Fibroblast of gingiva (primary cell): Measurements from ENCODE around the gene NT5DC2.
"Not testable (repeated sequence)": the region's sequence is repeated elsewhere in the genome, so short reads cannot be mapped to it uniquely, and the experiment has no call there.

Experiments
- DNase-seq: peaks from one replicate; pipeline ENCODE4 v3.0.0-alpha.2; 2011; ENCODE audit warnings: low read depth

The NT5DC2 gene

DNA sequence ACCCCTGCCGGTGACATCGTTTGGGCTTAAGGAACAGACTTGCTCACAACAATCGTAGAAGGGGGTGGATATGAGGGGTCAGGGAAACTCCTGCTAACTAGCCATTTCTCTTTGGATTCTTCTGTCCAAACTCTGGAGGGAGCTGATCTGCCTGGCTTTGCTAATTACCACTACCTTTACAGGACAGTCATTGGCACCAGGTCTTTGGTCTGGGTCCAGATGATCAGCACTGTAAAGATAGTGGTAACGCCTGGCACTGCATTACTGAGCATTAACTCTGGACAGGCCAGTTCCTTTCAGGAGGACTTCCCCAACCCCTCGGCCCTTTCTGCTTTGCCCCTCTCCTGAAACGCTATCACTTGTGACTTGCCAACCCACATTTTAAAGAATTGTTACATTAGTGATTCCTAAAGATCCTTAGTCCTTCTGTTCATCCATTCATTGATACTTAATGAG, 3.5 kb upstream of the NT5DC2 start:
- no peak for DNase-seq

DNA sequence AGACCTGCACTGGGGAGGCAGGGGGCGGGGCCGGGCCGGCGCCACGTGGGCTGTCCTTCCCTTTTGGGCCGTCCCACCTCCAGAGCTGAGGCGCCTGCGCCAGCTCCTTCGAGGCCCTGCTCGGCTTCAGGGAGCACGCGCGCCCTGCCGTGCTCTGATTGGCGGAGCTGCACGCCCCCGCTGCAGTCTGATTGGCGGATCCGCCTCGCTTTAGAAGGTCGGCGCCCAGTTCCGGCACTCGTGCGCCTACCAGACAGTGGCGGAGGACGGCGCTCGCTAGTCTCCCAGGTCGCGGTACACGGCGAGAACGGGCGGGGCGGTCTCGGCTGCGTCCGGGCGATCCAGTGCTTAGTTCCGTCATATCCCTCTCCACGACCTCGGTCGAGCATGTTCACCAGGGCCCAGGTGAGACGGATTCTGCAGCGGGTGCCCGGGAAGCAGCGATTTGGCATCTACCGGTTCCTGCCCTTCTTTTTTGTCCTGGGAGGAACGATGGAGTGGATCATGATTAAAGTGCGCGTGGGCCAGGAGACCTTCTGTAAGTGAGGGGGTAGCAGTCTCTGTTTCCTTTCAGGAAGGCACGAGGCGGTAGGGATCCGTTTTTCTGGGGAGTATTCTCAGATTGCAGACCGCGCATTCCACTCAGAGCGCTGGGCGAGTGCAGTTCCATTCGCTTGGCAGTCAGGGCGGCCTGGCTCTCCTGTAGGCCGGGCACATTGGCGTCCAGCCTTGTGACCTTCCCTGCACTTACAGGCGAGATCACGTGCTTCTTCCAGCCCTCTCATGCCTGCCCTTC, 2.9 kb upstream of the NT5DC2 start, which contains the start of gene UQCC5:
Gene UQCC5, plus strand, starts transcription at position 237 of the 796 bp plus-strand sequence. Its CDS starts 151 bp downstream, at position 388.
- DNase-seq, result peak; percentile 98

DNA sequence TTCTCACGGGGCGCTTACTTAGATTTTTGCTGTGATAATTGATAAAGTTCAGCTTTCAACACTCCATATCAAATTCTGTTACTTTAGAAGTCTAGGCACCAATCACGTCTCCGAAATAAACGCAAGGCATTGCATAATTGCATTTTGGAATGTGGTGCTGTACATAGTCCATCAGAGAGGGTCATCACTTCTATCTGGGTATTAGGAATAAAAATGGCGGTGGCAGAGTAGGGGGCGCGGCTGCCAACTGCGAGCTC, 2.4 kb upstream of the NT5DC2 start:
- no peak for DNase-seq

DNA sequence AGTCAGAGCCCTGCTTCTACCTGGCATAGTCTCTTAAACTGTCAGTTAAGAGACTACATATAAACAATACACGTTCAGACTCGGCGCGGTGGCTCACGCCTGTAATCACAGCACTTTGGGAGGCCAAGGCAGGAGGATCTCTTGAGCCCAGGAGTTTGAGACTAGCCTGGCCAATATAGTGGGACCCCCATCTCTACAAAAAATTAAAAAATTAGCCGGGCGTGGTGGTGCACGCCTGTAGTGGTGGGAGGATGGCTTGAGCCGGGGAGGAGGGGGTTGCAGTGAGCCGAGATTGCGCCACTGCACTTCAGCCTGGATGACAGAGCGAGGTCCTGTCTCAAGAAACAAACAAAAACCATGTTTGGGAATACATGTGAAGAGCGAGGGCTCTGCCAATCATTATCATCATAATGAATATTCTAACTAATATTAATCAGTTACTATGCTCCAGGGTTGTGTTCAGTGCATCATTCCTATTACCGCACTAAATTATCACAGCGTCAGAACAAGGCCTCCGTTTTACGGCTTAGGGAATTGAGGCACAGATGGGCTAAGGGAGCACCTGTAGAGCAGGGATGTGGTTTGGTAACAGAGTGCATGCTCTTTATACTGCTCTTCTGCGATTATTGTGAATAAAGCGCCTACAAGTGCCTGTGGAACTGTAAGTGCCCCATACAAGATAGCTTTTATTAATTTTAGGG, 1.9 kb upstream of the NT5DC2 start:
- no peak for DNase-seq

DNA sequence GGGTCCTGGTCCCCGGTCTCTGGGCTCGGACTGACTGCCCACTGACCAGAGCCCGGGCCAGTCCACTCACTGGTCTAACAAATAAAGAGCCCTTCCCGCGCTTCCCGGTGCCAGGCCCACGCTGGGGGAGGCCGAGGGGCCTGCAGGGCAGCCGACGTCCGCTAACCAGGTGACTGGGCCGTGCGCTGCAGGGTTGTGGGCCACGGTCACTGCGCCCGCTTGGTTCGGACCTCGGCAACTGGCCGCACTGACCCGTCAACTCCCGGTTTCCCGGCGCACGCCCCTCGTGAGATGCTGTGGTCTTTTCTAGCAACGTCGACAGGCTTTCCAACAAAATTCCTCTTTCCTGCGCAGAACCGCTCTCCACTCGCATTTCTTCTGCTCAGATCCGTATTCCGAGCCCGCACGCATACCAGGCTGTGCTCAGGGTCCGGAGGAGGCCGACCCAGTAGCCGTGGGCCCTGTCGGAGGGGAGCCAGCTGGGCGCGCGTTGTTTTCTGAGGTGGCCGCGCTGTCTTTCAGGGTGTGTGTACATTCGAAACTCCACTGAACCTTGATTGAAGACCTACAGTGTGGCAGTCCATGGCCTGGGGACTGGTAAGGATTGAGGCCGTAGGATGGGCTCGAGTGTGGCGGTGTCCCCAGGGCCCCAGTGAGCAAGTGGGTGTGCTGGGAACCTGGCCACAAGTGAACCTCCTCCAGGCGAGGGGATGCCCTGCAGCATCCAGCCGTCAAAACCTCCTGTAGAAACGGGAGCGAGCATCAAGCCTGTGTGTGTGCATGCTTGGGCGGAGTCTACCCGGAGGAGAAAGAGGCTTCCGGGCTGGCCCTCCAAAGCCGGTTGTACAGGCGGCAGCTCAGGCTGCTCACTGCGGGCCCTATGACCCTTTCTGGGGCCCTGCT, 875 bp upstream of the NT5DC2 start:
- DNase-seq, result peak; percentile 33

DNA sequence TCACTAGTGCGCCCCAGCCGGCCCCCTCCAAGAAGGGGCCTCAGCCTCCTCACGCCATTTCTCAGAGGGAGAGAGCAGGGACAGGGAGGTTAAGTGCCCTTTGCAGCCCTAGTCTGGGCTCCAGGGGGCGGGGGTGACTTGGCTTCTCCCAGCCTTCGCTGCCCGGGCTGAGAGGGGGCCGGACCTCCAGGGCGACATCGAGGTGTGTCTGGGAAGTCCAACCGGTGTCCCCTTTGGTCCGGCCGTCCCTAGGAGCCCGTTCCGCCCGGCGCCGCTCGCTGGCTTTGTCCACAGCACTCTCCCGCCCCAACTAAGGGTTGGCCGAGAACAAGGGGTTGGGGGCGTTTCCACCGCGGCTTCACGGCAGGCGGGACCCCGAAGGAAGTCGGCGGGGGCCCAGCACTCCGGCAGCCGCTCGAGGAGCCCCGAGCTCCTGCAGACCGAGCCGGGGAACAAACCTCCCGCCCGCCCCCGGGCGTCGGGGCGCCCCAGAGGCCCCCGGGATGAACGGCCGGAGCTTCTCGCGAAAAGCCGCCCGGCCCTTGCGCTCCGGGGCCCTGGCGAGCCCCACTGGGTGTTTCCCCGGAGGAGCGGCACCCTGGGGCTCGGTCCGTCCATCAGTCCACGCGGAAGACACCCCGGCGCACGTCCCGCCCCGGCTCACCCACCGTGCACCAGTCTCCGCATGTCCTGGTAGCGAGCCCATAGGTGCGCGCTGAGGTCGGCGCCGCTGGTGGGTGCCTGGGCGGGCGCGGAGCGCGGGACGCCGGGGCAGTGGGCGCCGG, 627 bp downstream of the NT5DC2 start:
- DNase-seq, result no peak

DNA sequence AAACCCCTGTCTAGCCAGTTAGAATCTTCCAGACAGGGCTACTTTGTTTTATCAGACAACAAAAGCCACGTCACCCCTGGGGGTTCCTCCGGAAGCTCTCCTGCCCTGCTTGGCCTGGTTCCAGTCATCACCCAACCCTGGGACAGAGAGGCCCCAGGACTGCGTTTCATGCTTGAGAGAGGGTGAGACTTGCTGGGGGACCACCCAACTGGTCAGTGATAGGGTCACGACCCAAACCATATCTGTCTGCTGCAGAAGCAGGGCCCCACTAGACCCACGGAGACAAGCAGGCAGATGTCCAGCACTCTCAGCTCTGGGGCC, 1.2 kb downstream of the NT5DC2 start:
- no peak for DNase-seq

DNA sequence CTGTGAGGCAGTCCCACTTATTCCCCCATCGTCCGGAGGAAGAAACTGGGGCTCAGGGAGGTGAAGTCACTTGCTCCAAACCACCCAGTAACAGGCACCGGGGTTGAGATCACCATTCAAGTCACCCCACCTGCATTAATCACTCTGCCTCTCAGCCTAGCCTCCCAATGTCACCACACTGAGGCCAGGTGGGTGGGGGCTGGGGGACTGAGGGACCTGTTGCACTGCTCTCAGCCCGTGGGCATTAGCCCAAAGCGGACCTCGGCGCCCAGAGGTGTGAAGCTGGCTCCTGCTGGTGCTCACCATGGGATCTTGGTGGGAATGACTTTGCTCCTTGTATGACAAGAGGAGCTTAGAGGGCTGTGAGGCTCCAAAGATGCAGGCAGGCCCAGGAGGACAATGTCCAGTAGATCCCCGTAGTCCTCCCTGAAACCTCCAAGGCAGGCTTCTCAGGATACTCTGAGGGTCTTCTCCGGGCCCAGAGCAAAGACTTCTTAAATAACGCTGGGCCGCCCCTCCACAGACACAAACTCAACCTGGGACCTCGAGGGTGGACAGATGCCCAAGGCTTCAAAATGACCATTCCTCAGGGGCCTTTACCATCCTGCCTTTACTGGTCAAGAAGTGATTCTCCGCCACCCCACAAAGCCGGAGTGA, 1.7 kb downstream of the NT5DC2 start:
- no peak for DNase-seq

DNA sequence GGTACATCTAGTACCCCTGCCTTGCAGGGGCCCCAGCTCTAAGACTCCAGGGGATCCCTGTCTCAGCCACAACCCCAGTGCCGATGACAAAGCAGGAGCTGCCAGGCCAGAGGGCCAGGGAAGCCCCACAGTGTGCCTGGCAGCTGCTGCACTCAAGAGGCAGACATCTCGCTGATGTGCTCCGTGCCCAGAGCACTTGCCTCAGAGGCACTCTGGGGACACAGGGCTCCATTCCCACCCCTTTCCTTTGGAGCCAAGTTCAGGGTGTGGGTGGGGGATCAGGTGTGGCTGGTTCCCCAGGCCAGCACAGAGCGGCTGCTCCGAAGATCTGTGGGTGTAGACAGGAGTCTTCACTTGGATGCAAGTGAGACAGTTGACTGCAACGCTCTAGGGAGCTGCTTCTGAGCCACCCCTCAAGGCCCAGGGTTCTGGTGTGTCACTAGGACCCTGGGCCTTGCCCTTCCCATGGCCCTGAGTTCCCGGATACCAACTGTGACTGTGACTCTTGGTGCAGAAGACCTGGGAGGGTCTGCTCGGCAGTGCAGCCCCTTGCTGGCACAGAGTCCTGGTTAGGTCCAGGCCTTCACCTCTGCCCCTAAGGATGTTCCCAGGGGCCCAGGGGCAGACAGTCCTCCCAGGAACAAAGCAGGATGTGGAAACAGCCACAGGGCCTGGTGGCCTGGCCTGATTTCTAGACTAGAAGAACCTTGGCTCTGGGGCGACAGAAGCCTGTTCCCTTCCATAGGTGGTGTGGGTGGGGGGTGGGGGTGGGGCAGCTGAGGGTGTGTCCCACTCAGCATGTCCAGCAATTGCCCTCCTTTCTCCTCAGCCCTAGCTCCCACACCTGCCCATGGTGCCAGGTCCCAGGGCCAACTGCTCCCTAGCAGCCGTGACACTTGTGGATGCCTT, 2.5 kb downstream of the NT5DC2 start:
- no peak for DNase-seq

DNA sequence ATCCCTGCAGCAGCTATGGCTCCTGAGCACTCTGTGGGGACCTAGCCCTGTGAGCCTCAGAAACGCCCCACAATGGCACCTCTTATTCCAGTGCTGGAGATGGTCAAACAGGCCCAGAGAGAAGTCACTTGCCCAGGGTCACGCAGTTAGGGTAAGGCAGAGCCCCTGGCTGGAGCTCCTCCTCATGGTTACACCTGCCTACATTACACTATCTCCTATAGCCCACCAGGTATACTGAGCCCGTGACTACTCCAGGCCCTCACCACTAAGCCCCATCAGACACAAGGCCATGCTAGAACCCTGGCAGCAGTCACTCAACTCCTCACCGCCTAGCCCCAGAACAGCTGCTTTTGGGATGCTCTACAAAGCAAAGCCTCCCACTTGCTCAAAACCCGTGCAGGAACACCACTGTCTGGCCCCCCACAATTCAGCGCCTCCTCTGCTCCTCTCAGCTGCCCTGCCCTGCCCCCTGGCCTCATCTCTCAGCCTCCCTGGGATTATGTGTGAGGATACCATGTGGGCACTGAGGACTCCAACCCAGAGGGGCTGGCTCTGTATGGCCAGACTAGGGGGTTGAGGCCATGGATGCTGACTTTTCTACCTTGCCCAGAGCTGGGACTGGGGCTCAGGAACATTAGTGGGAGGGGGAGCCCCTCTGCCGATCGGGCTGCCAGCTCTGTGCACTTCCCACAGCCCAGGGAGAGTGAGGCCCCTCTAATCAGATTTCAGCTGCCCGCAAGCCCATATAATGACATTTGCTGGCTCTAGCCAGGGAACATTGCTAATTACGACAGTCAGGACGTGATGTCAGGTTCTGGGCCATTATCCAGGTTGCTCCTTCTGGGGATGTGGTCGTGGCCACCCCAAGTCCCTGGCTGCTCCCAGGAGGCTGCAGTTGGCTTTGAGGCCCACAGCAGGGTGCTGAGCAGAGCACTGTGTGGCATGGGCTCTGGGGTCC, 4.0 kb downstream of the NT5DC2 start:
- DNase-seq, result peak; percentile 55

DNA sequence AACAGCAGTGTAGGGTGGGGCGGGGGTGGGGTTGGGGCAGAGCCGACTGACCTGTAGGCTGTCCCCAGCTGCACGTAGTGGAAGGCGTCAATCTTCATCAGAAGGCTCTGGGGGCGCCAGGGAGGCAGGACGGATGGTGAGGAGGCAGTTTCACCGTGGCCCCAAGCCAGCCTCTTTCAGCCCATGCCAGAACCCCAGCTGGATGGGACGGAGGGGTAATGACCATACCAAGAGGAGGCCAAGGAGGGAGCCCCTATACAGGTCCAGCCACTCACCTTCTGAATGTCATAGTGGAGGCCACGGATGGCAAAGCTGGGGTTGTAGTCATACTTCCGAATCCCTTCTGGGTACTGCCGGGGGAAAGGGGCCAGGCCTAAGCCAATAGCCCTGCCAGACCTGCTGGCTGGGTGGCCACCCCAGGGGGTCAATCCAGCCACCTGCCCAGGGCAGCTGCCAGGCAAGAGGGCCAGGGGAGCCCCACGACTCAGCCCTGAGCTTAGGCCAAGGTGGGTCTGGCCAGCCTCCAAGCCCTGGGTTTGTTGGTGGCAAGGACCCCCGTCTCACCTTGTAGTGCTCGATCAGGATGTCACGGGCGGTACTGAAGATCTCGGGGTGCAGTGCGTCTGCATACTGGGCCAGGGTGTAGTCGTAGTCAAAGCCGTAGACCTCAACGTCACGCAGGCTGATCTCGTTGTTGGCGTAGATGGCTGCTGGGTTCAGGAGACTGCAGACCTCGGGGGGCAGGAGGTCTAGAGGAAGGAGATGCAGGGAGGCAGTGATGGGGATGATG, 4.9 kb downstream of the NT5DC2 start:
- DNase-seq, result no peak

DNA sequence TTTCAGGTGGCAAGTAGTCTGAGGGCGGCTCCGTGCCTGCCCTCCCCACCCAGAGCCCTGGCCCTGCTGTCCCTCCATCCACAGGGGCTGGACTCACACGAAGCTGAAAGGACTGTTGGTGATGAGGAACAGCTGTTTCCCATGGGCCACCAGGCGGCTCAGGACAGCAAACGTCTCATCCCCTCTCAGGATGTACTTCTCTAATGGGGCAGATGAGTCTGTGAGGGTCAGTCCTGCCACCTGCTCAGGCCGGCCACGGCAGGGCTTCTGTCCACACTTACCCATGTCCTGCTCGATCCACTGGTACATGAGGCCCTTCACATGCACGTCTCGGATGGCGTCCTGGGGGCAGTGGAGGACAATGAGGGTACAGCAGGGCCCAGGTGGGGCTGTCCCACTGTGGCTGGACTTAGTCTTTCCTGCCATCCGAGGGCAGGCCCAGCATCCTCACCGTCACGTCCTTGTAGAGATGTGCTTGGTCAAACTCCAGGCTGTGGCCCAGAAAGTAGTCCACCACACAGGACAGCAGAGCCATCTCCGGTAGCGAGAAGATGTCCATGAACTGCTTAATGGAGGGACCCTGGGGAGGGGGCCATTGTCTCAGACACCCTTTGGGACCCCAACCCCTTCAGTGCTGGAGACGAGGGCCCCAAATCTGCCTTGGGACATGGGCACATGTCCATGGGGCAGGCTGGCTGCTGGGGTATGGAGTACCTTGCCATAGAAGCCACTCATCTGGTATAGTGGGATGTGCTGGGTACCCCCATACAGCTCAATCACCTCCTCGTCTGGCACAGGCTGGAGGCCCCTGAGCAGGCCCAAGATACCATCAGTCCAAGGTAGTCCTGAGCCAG, 5.7 kb downstream of the NT5DC2 start:
- no peak for DNase-seq

DNA sequence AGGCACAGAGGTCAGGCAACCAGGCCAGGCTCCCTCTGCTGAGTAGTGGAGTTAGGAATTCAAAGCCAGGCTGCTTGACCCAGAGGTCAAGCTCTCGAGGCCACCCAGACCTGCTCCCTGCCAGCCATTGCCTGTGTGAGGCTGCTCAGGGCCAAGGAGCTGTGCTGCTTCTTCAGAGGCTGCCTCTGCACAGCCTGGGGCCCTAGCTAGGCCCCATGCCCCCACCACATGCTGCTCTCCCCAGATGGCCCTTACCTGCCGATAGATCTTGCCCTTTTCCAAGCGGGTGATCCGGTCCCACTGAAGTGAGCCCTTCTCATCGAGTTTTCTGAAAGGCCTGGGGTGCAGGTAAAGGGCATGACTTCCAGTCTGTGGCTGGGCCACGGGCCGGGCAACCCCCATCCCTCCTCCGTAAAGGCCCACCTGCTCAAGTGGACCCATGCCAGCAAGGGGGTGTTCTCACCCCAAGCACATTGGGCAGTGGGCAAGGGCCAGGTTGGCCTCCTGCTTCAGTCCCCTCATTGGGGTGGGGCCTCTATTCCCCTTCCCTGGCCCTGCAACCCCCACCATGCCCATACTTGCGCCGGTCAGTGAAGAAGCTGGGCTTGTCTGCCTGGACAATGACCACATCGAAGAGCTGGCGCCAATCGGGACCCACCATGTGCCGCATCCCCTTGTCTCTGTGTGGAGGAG, 6.5 kb downstream of the NT5DC2 start:
- DNase-seq, result no peak

DNA sequence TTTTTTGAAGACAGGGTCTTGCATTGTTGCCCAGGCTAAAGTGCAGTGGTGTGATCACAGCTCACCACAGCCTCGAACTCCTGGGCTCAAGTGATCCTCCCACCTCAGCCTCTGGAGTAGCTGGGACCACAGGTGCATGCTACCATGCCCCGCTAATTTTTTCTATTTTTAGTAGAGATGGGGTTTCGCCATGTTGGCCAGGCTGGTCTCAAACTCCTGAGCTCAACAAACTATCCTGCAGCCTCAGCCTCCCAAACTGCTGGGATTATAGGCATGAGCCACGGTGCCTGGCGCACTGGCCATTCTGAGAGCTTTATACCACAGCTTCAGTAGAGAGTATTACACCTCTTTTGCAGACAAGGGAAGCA, 7.0 kb downstream of the NT5DC2 start:
- not testable (repeated sequence) for DNase-seq

DNA sequence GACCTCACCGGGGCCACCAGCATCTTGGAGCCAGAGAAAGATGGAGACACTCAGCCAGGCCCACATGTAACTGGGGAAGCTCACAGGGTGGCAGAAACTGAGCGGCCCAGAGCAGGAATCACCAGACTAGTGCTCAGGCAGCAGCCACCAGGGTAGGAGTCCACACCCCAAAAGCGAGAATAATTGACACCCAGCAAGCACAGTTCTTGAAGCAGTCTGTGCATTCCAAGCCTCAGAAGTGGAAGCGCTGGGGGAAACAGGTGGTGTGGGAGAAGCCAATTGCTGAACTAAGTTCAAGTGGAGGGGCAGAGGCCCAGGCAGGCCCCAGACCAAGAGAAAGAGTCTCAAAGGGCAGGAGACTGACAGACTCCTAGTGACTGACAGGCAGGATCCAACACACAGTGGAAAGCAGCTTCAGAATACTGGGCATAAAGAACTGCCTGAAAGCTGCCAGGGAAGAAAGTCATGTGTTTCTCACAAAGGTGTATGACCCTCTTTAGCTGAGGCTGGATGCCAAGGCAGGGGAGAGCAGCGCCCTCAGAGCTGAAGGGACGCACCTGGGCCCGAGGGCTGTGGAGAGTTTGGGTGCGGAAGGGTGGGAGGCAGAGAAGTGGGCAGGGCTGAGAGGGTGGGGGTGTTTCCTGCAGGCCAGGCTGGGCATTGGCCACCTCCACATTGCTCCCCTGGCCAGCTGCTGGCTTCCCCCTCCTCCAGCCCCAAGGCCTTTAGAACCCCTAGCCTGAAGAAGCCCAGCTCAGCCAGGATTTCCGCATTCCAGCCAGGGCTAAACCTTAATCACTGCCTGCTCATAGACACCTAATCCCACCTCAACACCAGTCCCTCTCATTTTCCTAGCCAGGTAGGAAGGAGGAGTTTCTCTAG, 7.7 kb downstream of the NT5DC2 start:
- DNase-seq, result no peak
